ENCODE measurements around the gene PPP1R9B.

GRCh38 chr17:50176559-50177357 is 26.3 kb upstream of the PPP1R9B start:
- TF ChIP-seq CTCF (IDR thresholded peaks at IDR 0.05; ENCODE audit: borderline replicate concordance, extremely low read depth, low read length, poor library complexity, severe bottlenecking), result no peak
- TF ChIP-seq EZH2 (IDR thresholded peaks at IDR 0.05; ENCODE audit: borderline replicate concordance, low read depth, low read length, severe bottlenecking), result no peak
